HepG2 (cell line): ENCODE measurements around the gene MXRA7. TPM values are rescaled to one million over a fixed set of nuclear protein-coding genes. Genes with fewer than 3 reads are reported as not detected.

Experiments
- FOXK2 ChIP-seq: fragments of 450-650 bp; IDR thresholded peaks from 2 replicates; pipeline ENCODE4 v1.6.1; 2016
- HNRNPL ChIP-seq: fragments of 200-400 bp; formaldehyde crosslinking; IDR thresholded peaks from 2 replicates; pipeline ENCODE4 v1.6.1; 2017; ENCODE audit warnings: mild to moderate bottlenecking, low read depth, low read length
- JUND ChIP-seq: sonication (generic); formaldehyde crosslinking; IDR thresholded peaks from 2 replicates; pipeline ENCODE4 v1.8.0; 2022; ENCODE audit warnings: mild to moderate bottlenecking, missing genetic modification reagents
- MAFF ChIP-seq: IDR thresholded peaks from 2 replicates; pipeline ENCODE4 v1.6.1; 2011; ENCODE audit warnings: low read depth, low read length, improper control_type of control experiment
- NFYC ChIP-seq: IDR thresholded peaks from 2 replicates; pipeline ENCODE4 v1.6.1; 2016; ENCODE audit warnings: missing genetic modification reagents, missing compliant biosample characterization
- ZC3H13 ChIP-seq: sonication (generic); formaldehyde crosslinking; IDR thresholded peaks from 2 replicates; pipeline ENCODE4 v1.8.1; 2023; ENCODE audit warnings: mild to moderate bottlenecking, missing genetic modification reagents, moderate library complexity
- ZNF543 ChIP-seq: sonication (generic); formaldehyde crosslinking; IDR thresholded peaks from 2 replicates; pipeline ENCODE4 v1.4.0; 2020; ENCODE audit warnings: mild to moderate bottlenecking, missing genetic modification reagents
- ZNF766 ChIP-seq: sonication (generic); formaldehyde crosslinking; IDR thresholded peaks from 2 replicates; pipeline ENCODE4 v1.5.0; 2020; ENCODE audit warnings: missing genetic modification reagents, borderline replicate concordance
- ZSCAN29 ChIP-seq: sonication (generic); formaldehyde crosslinking; conservative IDR thresholded peaks from 2 replicates; pipeline ENCODE4 v1.4.0; 2020; ENCODE audit warnings: mild to moderate bottlenecking, missing genetic modification reagents
- polyA plus RNA-seq, 8 experiments: library from polyadenylated mRNA; depleted of rRNA in 3 of 8; stranded (reverse) in 7 of 8; unstranded in 1 of 8; fragments of >200 nt; fragmentation: Illumina TruSeq in 4 of 8; extraction: Trizol in 4 of 8; gene quantifications; 2 replicates each; pipeline versions ENCODE4 v1.2.1 to v1.2.3, GENCODE V29; 2011 to 2016; ENCODE audit warnings: low read depth in 4 of 8, missing spikeins in 1 of 8, mixed read lengths in 1 of 8; ENCODE audit not compliant: insufficient read depth in 1 of 8
- total RNA-seq, 5 experiments: library from RNA; depleted of rRNA; stranded (reverse); fragments of >200 nt; fragmentation: Illumina TruSeq; extraction: Trizol; gene quantifications; 2 replicates each; pipeline ENCODE4 v1.2.3, GENCODE V29; 2016; ENCODE audit warnings: low read depth in 1 of 5
- TF ChIP-seq, protein P1 (sequence below): sonication (generic); formaldehyde crosslinking; IDR thresholded peaks from 2 replicates; pipeline ENCODE4 v1.4.0; 2020; ENCODE audit warnings: missing genetic modification reagents
- TF ChIP-seq, protein P2 (sequence below): sonication (generic); formaldehyde crosslinking; IDR thresholded peaks from 2 replicates; pipeline ENCODE4 v1.4.0; 2020; ENCODE audit warnings: missing genetic modification reagents
- TF ChIP-seq, protein P3 (sequence below): sonication (generic); formaldehyde crosslinking; conservative IDR thresholded peaks from 2 replicates; pipeline ENCODE4 v1.8.1; 2023; ENCODE audit warnings: missing genetic modification reagents
- TF ChIP-seq, protein P4 (sequence below): IDR thresholded peaks from 2 replicates; pipeline ENCODE4 v1.6.1; 2016; ENCODE audit warnings: low read depth
- TF ChIP-seq, protein P5 (sequence below): sonication (generic); formaldehyde crosslinking; IDR thresholded peaks from 2 replicates; pipeline ENCODE4 v1.8.1; 2022; ENCODE audit warnings: mild to moderate bottlenecking, missing genetic modification reagents

The MXRA7 gene
- total and polyA plus RNA-seq, 2 of the 13 experiments (the other 11 are each of a cell fraction or from before 2014, with no cell fraction given), result 44.8 to 112 TPM

DNA sequence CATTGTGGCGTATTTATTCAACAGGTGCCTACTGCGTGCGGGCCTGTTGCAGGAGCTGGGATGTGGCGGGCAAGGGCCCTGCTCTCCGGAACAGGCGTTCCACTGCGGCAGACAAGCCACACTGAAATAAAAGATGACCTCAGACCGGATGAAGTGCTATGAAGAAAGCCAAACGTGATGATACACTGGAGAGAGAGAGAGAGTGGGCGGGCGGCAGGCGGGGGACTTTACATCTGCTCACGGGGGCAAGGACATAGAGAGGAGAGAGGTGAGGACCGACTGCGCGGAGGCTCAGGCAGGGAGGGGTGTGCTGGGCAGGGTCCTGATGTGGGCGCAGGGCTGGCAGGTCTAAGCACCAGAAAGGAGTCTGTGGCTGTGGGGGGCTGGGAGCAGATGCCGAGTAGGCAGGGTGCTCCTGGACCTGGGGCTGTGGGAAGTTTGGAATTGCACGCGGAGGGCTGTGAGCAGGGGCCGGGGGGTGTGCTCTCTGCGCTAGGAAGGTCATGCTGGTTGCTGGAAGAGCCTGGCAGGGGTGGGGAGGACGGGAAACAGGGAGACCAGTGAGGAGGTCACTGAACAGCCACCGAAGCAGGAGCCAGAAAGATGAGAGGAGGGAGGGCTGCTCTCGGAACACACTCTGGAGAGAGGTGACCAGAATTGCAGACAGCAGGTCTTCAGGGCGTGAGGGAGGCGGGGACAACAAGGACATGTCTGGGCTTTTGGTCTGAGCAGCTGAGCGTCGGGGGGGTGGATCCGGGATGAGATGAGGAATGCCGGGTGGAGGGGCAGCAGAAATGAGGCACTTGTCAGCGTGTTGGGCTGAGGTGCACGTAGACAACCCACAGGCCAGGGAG, 9.9 kb downstream of the MXRA7 start (continued):
- TF ChIP-seq, protein P1, sequence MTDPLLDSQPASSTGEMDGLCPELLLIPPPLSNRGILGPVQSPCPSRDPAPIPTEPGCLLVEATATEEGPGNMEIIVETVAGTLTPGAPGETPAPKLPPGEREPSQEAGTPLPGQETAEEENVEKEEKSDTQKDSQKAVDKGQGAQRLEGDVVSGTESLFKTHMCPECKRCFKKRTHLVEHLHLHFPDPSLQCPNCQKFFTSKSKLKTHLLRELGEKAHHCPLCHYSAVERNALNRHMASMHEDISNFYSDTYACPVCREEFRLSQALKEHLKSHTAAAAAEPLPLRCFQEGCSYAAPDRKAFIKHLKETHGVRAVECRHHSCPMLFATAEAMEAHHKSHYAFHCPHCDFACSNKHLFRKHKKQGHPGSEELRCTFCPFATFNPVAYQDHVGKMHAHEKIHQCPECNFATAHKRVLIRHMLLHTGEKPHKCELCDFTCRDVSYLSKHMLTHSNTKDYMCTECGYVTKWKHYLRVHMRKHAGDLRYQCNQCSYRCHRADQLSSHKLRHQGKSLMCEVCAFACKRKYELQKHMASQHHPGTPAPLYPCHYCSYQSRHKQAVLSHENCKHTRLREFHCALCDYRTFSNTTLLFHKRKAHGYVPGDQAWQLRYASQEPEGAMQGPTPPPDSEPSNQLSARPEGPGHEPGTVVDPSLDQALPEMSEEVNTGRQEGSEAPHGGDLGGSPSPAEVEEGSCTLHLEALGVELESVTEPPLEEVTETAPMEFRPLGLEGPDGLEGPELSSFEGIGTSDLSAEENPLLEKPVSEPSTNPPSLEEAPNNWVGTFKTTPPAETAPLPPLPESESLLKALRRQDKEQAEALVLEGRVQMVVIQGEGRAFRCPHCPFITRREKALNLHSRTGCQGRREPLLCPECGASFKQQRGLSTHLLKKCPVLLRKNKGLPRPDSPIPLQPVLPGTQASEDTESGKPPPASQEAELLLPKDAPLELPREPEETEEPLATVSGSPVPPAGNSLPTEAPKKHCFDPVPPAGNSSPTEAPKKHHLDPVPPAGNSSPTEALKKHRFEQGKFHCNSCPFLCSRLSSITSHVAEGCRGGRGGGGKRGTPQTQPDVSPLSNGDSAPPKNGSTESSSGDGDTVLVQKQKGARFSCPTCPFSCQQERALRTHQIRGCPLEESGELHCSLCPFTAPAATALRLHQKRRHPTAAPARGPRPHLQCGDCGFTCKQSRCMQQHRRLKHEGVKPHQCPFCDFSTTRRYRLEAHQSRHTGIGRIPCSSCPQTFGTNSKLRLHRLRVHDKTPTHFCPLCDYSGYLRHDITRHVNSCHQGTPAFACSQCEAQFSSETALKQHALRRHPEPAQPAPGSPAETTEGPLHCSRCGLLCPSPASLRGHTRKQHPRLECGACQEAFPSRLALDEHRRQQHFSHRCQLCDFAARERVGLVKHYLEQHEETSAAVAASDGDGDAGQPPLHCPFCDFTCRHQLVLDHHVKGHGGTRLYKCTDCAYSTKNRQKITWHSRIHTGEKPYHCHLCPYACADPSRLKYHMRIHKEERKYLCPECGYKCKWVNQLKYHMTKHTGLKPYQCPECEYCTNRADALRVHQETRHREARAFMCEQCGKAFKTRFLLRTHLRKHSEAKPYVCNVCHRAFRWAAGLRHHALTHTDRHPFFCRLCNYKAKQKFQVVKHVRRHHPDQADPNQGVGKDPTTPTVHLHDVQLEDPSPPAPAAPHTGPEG, result peak; percentile 70; the same call in 1 of the 2 replicates
- TF ChIP-seq JUND (CRISPR knock-in tag) (peak; percentile 90), ZSCAN29 (CRISPR knock-in tag) (peak; percentile 69), ZNF766 (CRISPR knock-in tag) (peak; percentile 44; the same call in 1 of the 2 replicates), HNRNPL (peak; percentile 67; the same call in 1 of the 2 replicates), MAFF (no peak), ZNF543 (CRISPR knock-in tag) (peak; percentile 74), FOXK2 (no peak), NFYC (CRISPR knock-in tag) (no peak), ZC3H13 (CRISPR knock-in tag) (no peak)
- TF ChIP-seq, protein P2, sequence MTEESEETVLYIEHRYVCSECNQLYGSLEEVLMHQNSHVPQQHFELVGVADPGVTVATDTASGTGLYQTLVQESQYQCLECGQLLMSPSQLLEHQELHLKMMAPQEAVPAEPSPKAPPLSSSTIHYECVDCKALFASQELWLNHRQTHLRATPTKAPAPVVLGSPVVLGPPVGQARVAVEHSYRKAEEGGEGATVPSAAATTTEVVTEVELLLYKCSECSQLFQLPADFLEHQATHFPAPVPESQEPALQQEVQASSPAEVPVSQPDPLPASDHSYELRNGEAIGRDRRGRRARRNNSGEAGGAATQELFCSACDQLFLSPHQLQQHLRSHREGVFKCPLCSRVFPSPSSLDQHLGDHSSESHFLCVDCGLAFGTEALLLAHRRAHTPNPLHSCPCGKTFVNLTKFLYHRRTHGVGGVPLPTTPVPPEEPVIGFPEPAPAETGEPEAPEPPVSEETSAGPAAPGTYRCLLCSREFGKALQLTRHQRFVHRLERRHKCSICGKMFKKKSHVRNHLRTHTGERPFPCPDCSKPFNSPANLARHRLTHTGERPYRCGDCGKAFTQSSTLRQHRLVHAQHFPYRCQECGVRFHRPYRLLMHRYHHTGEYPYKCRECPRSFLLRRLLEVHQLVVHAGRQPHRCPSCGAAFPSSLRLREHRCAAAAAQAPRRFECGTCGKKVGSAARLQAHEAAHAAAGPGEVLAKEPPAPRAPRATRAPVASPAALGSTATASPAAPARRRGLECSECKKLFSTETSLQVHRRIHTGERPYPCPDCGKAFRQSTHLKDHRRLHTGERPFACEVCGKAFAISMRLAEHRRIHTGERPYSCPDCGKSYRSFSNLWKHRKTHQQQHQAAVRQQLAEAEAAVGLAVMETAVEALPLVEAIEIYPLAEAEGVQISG (CRISPR knock-in tag), result no peak; the same call in 1 of the 2 replicates
- TF ChIP-seq, protein P3, sequence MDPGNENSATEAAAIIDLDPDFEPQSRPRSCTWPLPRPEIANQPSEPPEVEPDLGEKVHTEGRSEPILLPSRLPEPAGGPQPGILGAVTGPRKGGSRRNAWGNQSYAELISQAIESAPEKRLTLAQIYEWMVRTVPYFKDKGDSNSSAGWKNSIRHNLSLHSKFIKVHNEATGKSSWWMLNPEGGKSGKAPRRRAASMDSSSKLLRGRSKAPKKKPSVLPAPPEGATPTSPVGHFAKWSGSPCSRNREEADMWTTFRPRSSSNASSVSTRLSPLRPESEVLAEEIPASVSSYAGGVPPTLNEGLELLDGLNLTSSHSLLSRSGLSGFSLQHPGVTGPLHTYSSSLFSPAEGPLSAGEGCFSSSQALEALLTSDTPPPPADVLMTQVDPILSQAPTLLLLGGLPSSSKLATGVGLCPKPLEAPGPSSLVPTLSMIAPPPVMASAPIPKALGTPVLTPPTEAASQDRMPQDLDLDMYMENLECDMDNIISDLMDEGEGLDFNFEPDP (CRISPR knock-in tag), result no peak
- TF ChIP-seq, protein P4, sequence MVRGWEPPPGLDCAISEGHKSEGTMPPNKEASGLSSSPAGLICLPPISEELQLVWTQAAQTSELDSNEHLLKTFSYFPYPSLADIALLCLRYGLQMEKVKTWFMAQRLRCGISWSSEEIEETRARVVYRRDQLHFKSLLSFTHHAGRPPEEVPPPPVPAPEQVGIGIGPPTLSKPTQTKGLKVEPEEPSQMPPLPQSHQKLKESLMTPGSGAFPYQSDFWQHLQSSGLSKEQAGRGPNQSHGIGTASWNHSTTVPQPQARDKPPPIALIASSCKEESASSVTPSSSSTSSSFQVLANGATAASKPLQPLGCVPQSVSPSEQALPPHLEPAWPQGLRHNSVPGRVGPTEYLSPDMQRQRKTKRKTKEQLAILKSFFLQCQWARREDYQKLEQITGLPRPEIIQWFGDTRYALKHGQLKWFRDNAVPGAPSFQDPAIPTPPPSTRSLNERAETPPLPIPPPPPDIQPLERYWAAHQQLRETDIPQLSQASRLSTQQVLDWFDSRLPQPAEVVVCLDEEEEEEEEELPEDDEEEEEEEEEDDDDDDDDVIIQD (CRISPR knock-in tag), result no peak
- TF ChIP-seq, protein P5, sequence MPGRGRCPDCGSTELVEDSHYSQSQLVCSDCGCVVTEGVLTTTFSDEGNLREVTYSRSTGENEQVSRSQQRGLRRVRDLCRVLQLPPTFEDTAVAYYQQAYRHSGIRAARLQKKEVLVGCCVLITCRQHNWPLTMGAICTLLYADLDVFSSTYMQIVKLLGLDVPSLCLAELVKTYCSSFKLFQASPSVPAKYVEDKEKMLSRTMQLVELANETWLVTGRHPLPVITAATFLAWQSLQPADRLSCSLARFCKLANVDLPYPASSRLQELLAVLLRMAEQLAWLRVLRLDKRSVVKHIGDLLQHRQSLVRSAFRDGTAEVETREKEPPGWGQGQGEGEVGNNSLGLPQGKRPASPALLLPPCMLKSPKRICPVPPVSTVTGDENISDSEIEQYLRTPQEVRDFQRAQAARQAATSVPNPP, result no peak
